Activated naive CD4-positive, alpha-beta T cell treated with Interleukin-2 at 50 U/mL for 16 hours (primary cell): ENCODE results near the gene MARK2.

ENCODE experiments used
- DNase-seq: peaks from one replicate; pipeline ENCODE4 v3.0.0-alpha.2; 2020

MARK2 gene

DNA sequence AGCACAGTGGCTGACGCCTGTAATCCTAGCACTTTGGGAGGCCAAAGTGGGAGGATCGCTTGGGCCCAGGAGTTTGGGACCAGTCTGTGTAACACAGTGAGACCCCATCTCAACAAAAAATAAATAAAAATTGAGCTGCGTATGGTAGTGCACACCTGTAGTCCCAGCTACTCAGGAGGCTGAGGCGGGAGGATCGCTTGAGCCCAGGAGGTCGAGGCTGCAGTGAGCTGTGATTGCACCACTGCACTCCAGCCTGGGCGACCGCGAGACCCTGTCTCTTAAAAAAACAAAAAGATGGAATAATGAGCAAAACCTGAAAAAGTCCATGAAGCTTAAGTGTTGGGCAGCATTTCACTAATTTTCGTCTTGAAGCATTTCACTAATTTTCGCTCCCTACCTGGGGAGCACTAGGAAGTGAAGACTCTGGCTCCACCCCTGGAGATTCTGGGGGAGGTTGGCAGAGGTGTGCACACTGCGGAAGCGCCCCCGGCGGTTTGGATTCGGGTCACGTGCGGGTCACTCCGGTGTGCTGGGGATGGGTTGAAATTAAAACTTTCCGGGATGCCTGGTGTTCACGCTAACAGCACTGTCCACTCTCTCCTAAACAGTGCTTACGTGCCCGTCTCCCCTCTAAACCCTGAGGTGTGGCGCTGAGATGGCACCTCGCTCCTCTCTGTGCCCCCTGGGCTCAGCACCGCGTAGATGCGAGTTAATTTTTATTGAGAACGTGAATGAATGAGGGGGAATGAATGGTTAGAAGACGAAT is 99.0 kb downstream of the MARK2 start:
- DNase-seq: no peak

DNA sequence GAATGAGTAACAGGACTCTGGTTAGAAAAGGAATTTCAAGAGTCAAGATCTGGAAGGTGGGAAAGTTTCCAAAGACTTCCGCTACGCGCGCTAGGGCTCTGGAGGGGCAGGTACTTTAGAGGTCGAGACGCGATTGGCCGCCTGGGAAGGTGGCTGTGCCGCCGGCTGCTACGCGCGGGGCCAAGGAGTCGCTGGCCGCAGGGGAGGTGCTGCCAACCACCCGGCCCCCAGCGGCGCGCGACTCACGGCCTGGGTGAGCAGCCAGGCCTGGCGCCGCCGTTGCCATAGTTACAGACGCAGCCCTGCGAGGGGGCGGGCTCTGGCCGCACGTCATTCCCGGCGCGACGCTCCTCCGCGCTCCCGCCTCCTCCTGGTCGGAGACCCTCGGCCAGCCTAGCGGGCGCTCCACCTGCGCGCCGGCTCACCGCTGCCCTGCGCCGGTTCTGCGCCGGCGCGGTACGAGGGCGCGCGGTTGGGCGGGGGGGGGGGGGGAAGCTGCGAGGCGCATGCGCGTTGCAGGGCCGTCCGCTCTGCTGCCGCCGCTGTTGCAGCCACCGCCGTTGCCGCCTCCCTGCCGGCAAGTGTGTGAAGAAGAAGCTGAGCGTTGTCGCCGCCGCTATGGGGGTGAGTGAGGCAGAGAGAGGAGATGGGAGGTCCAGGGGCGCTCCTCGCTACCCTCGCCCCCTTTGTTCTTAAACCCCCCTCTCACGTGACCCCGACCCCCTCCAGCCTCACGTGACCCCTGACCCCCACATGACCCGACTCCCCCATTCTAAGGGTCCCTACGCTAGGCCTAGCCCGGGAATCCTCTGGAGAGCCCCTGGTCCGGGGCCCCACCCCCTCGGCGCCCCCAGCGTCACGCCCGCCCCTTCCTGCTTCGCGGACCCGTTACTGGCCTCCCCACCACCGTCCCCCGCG is 99.8 kb downstream of the MARK2 start, which contains the start of gene NAA40:
Gene NAA40, plus strand, starts transcription at position 524 of the 918 bp plus-strand sequence. Its CDS starts 95 bp downstream, at position 619.
- peak; percentile 93 for DNase-seq

DNA sequence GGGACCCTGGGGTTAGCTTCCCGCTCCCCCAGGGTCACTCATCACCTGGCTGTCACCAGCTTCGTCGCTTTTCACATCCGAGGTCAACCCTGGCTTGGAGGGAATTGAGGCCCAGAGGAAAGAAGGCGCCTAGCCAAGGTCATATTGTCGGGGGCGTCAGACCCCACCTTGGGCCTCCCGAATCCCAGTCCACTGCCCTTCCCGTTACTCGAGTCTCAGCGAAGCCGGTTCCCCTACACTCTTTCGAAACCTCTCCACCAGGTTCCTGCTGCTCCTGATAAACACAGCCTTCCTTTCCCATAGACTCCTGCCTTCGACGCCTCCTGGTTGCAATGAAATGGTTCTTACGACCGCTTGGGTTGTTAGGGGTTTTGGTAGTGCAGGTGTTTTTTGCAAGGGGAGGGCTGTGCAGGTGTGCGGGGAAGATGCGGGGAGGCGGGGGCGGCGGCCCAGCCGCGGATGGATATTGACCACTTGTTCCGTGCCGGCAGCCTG is 100.5 kb downstream of the MARK2 start:
- DNase-seq: peak; percentile 3

GRCh38 chr11:63940786-63941185 is 101.9 kb downstream of the MARK2 start:
- no peak for DNase-seq

GRCh38 chr11:63941901-63942300 is 103.0 kb downstream of the MARK2 start:
- DNase-seq: no peak

- DNase-seq: no peak
Observed at GRCh38 chr11:63942803-63943202, 103.9 kb downstream of the MARK2 start.

GRCh38 chr11:63944987-63945386 is 106.1 kb downstream of the MARK2 start:
- DNase-seq: no peak

DNA sequence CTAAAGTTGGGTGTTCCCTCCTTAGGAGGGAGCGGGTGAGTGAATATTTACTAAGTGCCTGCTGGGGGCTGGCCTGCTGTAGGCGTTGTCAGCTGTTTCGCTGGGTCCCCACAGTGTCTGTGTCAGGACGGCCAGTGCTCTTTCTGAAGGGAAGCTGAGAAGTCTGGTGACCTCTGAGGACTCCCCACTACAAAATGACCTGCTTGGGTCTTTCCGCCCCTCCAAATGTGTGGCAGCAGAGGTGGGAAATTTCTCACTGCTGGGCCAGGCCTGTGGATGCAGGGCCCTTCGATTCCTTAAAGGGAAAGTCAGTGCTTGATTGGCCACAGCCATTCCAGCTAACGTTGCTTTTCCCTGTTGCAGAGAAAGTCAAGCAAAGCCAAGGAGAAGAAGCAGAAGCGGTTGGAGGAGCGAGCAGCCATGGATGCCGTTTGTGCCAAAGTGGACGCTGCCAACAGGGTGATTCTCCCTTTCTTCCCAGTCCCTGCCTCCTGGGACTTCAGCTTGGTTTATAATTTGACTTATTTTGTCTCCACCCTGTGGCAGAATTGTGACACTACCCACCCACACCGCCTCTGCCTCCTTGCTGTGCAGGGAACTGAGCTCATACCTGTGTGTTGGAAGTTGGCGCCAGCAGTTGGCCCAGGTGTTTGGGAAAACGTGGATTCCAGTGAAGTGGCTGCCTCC is 106.7 kb downstream of the MARK2 start:
- DNase-seq: peak; percentile 54

DNA sequence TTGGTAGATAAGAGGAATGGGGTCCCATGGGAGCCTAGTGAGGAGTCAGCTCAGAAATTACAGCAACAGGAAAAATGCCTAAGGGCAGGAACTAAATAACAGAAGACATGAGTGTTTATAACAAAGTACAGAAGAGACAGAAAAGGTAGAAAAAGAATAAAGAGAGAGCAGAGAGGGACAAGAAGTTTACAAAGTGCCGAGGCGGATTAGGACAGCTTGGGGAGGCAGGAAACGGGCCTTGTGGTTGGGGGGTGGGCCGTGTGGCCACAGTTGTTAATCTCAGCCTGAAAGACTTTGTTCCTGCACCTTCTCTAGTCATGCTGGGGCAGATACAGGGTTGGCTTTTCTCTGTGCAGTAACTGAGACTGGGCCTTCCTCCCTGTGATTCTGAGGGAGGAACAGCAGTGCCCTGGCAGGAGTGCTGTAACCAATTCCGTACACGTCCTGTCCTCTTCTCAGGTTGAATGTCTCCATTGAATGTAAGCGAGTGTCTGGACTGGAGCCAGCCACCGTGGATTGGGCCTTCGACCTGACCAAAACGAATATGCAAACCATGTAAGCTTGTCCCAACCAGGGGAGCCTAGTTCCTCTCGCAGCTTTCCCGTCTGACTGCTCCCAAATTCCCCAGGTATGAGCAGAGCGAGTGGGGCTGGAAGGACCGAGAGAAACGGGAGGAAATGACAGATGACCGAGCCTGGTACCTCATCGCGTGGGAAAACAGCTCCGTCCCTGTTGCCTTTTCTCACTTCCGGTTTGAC is 113.0 kb downstream of the MARK2 start:
- DNase-seq: peak; percentile 12

- DNase-seq: no peak
Observed at GRCh38 chr11:63952570-63952969, 113.7 kb downstream of the MARK2 start.

DNA sequence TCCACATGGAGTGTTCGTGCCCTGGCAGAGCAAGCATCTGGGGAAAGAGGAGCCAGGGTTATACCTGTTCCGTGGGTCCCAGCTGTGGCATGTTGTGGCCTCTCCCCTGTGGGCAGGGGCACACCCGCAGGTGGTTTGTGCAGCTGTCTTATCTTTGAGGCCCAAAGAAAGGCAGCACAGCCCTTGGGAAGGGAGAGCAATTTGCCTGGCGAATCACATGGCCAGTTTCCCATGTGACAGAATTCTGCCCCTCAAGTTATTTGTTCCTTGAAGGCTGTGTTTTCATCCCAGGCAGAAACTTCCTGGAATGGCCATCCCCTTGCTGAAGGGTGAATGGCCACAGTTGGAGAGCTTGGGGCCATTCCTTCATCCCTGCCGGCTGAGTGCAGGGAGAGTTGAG is 119.1 kb downstream of the MARK2 start:
- no peak for DNase-seq
